PC-9 (cell line): ENCODE results near the gene CD22.

Source experiments
- EZH2 ChIP-seq: fragments of 200-600 bp; sonication (generic); IDR thresholded peaks from 2 replicates; pipeline ENCODE4 v1.8.0; 2017; ENCODE audit warnings: antibody characterized with exemption, low read depth
- TF ChIP-seq, protein P1 (sequence below): fragments of 200-600 bp; sonication (generic); conservative IDR thresholded peaks from 2 replicates; pipeline ENCODE4 v1.6.1; 2017; ENCODE audit warnings: mixed run types, antibody characterized with exemption, mild to moderate bottlenecking, moderate library complexity

DNA sequence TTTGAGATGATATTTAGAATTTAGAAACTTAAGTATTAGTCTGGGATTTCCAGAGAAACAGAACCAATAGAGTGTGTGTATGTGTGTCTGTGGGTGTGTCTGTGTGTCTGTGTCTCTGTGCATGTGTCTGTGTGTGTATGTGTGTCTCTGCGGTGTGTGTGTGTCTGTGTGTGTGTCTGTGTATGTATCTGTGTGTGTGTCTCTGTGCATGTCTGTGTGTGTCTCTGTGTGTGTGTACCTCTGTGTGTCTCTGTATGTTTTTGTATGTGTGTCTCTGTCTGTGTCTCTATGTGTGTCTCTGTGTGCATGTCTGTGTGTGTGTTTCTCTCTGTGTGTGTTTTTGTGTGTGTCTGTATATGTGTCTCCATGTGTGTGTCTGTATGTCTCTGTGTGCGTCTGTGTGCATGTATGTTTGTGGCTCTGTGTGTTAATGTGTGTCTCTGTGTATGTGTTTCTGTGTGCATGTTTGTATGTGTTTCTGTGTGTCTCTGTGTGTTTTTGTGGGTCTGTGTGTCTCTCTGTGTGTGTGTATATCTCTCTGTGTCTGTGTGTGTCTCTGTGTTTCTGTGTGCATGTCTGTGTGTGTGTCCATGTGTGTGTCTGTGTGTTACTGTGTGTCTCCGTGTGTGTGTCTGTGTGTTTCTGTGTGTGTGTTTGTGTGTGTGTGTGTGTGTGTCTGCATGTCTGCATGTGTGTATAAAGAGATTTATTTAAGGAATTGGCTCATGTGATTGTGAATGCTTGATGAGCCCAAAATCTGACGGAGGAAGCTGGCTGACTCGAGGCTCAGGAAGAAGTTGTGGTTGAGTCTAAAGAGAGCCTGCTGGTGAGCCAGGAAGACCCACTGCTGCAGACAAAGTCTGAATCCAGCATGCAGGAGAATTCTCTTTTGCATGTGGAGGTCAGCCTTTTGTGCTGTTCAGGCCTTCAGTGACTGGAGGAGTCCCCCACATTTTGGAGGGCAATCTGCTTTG, 64.0 kb downstream of the CD22 start:
- TF ChIP-seq, protein P1, sequence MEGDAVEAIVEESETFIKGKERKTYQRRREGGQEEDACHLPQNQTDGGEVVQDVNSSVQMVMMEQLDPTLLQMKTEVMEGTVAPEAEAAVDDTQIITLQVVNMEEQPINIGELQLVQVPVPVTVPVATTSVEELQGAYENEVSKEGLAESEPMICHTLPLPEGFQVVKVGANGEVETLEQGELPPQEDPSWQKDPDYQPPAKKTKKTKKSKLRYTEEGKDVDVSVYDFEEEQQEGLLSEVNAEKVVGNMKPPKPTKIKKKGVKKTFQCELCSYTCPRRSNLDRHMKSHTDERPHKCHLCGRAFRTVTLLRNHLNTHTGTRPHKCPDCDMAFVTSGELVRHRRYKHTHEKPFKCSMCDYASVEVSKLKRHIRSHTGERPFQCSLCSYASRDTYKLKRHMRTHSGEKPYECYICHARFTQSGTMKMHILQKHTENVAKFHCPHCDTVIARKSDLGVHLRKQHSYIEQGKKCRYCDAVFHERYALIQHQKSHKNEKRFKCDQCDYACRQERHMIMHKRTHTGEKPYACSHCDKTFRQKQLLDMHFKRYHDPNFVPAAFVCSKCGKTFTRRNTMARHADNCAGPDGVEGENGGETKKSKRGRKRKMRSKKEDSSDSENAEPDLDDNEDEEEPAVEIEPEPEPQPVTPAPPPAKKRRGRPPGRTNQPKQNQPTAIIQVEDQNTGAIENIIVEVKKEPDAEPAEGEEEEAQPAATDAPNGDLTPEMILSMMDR: no peak
- no peak for TF ChIP-seq EZH2
